ENCODE data around the gene KLHL21.

KLHL21 gene

DNA sequence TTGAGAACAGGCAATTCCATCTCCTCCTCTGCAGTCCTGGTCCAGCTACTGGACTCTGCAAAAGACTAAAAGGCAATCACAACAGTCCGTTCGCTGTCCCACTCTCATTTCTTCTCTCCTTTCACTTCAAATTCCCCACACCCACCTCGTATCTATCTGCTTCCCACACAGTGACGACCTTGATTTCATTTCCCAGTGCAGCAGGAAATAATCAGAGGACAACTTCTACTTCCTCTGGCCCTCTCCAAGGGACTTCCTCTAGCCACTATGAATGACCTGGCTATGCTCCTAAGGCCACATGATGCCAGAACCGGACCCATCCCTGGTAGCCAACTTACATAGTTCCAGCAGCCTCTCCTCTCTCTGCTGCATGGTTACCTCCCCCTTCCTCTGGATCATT lies 56.3 kb downstream of the KLHL21 start:
- no peak for DNase-seq

DNA sequence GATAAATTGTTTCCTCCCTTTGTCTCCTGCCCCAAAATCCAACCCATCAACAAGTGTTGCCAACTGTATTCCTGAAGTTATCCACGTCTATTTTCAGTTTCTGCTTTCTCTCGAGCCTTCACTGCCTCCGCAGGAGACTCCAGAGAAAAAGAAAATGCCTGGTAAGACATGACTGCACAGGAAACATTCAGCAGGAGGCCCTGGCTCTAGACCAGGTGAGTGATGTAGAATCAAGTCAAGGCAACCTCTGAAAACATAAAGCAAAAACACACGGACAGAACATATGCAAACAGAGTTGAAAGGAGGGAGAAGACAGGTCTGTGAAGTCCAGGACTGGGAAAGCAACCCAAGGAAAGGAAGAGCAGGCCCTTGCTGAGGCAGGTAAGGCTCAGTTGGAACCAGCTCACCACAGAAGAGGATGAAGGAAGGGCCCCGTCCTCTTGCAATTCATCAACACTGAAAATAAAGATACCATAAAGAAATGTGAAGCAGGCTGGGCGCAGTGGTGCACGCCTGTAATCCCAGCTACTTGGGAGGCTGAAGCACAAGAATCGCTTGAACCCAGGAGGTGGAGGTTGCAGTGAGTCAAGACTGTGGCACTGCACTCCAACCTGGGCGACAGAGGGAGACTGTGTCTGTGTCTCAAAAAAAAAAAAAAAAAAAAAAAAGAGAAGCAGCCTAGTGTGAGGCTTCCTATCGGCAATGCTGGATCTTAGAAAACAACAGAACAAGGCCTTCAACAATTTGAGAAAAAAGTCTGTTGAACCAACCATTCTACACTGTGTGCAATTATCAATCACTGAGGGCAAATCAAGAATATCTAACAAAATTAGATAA lies 57.2 kb downstream of the KLHL21 start:
- DNase-seq: no peak

DNA sequence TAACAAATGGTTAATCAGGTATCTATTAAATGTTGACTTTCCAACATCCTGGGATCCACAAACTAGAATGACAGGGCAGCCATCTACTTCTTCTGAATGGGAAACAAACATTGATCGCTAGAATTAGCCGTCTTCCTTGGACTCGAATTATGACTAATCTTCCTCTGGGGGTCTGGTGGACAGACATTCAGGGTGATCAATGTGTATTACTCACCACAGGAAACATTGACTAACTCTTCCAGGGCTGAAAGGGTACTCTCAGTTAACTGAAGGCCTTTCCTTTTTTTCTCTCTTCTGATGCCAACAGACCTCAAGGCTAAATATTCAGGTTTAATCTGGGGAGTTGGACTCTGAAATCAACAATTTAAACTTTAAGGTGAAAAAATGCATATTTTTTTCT lies 57.8 kb downstream of the KLHL21 start:
- DNase-seq: no peak

Measured in NCI-H1436 treated with DMSO at 0.1 percent for 48 hours (cell line).